GM12878 (cell line): Measurements from ENCODE around the gene FBXO7. TPM values are rescaled to one million over a fixed set of nuclear protein-coding genes. Genes with fewer than 3 reads are reported as not detected.

Experiments
- ATAC-seq: fragments of 200-7000 bp; cut with Tn5 transposase; 3 replicates; pipeline ENCODE4 v1.9.1; 2020; ENCODE audit warnings: mild to moderate bottlenecking, moderate library complexity
- BruUV-seq: library from RNA; stranded (reverse); fragments of 400-500 nt; replicated peaks from 2 replicates; lab custom pipeline; 2021; lab: Mats Ljungman, UMichigan
- CTCF ChIA-PET: fragments of 300-600 bp; sonication (Branson Sonifier 250); formaldehyde crosslinking; extraction: SDS; loops from one replicate; lab custom pipeline; 2021; ENCODE audit warnings: inconsistent platforms; lab: Yijun Ruan, JAX
- POLR2A ChIA-PET: fragments of 350-600 bp; formaldehyde crosslinking; extraction: SDS; loops from one replicate; lab custom pipeline; 2021; ENCODE audit warnings: inconsistent platforms; lab: Charles Lee
- RAD21 ChIA-PET: fragments of 300-600 bp; sonication (Branson Sonifier 250); formaldehyde crosslinking; loops from one replicate; lab custom pipeline; 2023; ENCODE audit warnings: antibody characterized with exemption; ENCODE audit not compliant: unreplicated experiment; lab: Charles Lee
- SMC1A ChIA-PET: fragments of 300-600 bp; sonication (Branson Sonifier 250); formaldehyde crosslinking; loops from one replicate; lab custom pipeline; 2023; ENCODE audit not compliant: unreplicated experiment, uncharacterized antibody; lab: Charles Lee
- DNase-seq: peaks from one replicate; pipeline ENCODE4 v3.0.0-alpha.2; 2011; ENCODE audit warnings: low read depth, low spot score
- FAIRE-seq: peaks from 3 replicates; lab custom pipeline; 2011; peaks lifted over from hg19 to GRCh38; lab: Jason Lieb, UNC
- H2AFZ ChIP-seq: 2 replicates; pipeline ENCODE4 v1.6.0; 2011; ENCODE audit warnings: low read depth, low read length, control low read depth; ENCODE audit not compliant: control insufficient read depth
- H3K27ac ChIP-seq: 2 replicates; pipeline ENCODE4 v1.5.1; 2011; ENCODE audit warnings: control low read depth; ENCODE audit not compliant: control insufficient read depth, insufficient read depth
- H3K27me3 ChIP-seq, 2 experiments: replicated peaks in 1 of 2; 2 replicates each; pipeline versions ENCODE4 v1.6.0 to v1.6.1; 2011; ENCODE audit warnings: low read length in 1 of 2; ENCODE audit not compliant: control insufficient read depth in 2 of 2, insufficient read depth in 2 of 2
- H3K36me3 ChIP-seq, 2 experiments: 2 replicates each; pipeline ENCODE4 v1.5.1; 2011; ENCODE audit warnings: low read length in 1 of 2; ENCODE audit not compliant: control insufficient read depth in 2 of 2, insufficient read depth in 2 of 2
- H3K4me1 ChIP-seq: 2 replicates; pipeline ENCODE4 v1.6.1; 2011; ENCODE audit warnings: mild to moderate bottlenecking, low read length, moderate library complexity, mixed read lengths; ENCODE audit not compliant: control insufficient read depth, insufficient read depth
- H3K4me2 ChIP-seq: 2 replicates; pipeline ENCODE4 v1.6.0; 2011; ENCODE audit warnings: control low read depth; ENCODE audit not compliant: control insufficient read depth, insufficient read depth
- H3K4me3 ChIP-seq: fragments of 200-600 bp; sonication (generic); 2 replicates; pipeline ENCODE4 v1.5.1; 2016
- H3K79me2 ChIP-seq: 2 replicates; pipeline ENCODE4 v1.6.0; 2011; ENCODE audit warnings: low read length; ENCODE audit not compliant: control insufficient read depth, insufficient read depth
- H3K9ac ChIP-seq: 2 replicates; pipeline ENCODE4 v1.8.0; 2011; ENCODE audit warnings: low read length, control low read depth, mixed read lengths; ENCODE audit not compliant: control insufficient read depth, insufficient read depth
- H3K9me3 ChIP-seq: replicated peaks from 3 replicates; pipeline ENCODE4 v1.5.1; 2011; ENCODE audit warnings: mild to moderate bottlenecking, low read length; ENCODE audit not compliant: control insufficient read depth, insufficient read depth
- H4K20me1 ChIP-seq: 2 replicates; pipeline ENCODE4 v1.6.0; 2011; ENCODE audit not compliant: control insufficient read depth, insufficient read depth
- NFXL1 ChIP-seq: fragments of 450-650 bp; IDR thresholded peaks from 2 replicates; pipeline ENCODE4 v1.6.1; 2017; ENCODE audit warnings: antibody characterized with exemption, mild to moderate bottlenecking, borderline replicate concordance
- NFYB ChIP-seq: IDR thresholded peaks from 2 replicates; pipeline ENCODE4 v1.6.1; 2011; ENCODE audit warnings: low read depth, mild to moderate bottlenecking, low read length, improper control_type of control experiment, moderate library complexity; ENCODE audit not compliant: insufficient read depth
- PAX8 ChIP-seq: fragments of 450-650 bp; IDR thresholded peaks from 2 replicates; pipeline ENCODE4 v1.6.1; 2017; ENCODE audit warnings: mild to moderate bottlenecking, moderate library complexity
- TCF7 ChIP-seq: IDR thresholded peaks from 2 replicates; pipeline ENCODE4 v1.6.1; 2014; ENCODE audit warnings: antibody characterized with exemption, borderline replicate concordance
- USF1 ChIP-seq: IDR thresholded peaks from 2 replicates; pipeline ENCODE4 v1.6.1; 2011; ENCODE audit warnings: borderline replicate concordance, low read depth, mild to moderate bottlenecking, moderate library complexity, mixed read lengths, low read length; ENCODE audit not compliant: insufficient read depth; ENCODE audit errors: extremely low read length
- ZNF384 ChIP-seq: IDR thresholded peaks from 2 replicates; pipeline ENCODE4 v1.6.1; 2012; ENCODE audit warnings: low read depth, mild to moderate bottlenecking, low read length, improper control_type of control experiment, borderline replicate concordance
- ZNF687 ChIP-seq: fragments of 450-650 bp; IDR thresholded peaks from 2 replicates; pipeline ENCODE4 v1.6.1; 2017; ENCODE audit warnings: mild to moderate bottlenecking, moderate library complexity
- WGBS: methylation state at CpG from one replicate; pipeline ENCODE4 v1.1.6; 2016; ENCODE audit warnings: low lambda C conversion rate; ENCODE audit not compliant: insufficient replicate concordance, insufficient coverage; ENCODE audit errors: missing lambda C conversion rate; 5-methylcytosine and 5-hydroxymethylcytosine counted together
- in situ Hi-C: fragments of 300-500 bp; cut with MboI; formaldehyde crosslinking; loops from 9 replicates; pipeline ENCODE4 v1.14.3; 2018; ENCODE audit warnings: mixed read lengths
- intact Hi-C: fragments of 100-400 bp; cut with micrococcal nuclease; formaldehyde crosslinking; loops from one replicate; pipeline ENCODE4 v1.14.2; 2022; ENCODE audit not compliant: unreplicated experiment
- polyA plus RNA-seq, 11 experiments: library from polyadenylated mRNA; depleted of rRNA in 4 of 11; unstranded in 6 of 11; stranded (reverse) in 5 of 11; fragments of >200 nt; fragmentation: Nextera tagmentation in 4 of 11; fragmentation: Illumina TruSeq in 1 of 11; extraction: Ambion mirVana in 4 of 11; extraction: Trizol in 1 of 11; gene quantifications; 1 replicate in 1 of 11; 2 replicates in 10 of 11; pipeline versions ENCODE4 v1.2.1 to v1.2.3, GENCODE V29; 2011 to 2016; ENCODE audit warnings: inconsistent platforms in 2 of 11, missing spikeins in 2 of 11, low read depth in 1 of 11
- total RNA-seq, 4 experiments: library from RNA; depleted of rRNA in 3 of 4; stranded (reverse); fragments of >200 nt in 3 of 4; fragmentation: Illumina TruSeq in 1 of 4; extraction: Trizol in 1 of 4; gene quantifications; 2 replicates each; pipeline versions ENCODE4 v1.2.1 to v1.2.3, GENCODE V29; 2013 to 2021

Gene FBXO7
- total and polyA plus RNA-seq, 10 of the 15 experiments (the other 5 are each of a cell fraction or from before 2014, with no cell fraction given): 37.3 to 192 (median 110) TPM

GRCh38 chr22:32542066-32542676, 67.6 kb downstream of the FBXO7 start:
- in situ Hi-C loops: no loop called here
- TF ChIP-seq ZNF687 (no peak), USF1 (no peak), ZNF384 (no peak), NFYB (no peak), NFXL1 (no peak), TCF7 (no peak), PAX8 (no peak)
- H3K4me2 ChIP-seq: no peak overlapping the region
- SMC1A ChIA-PET: no interaction called here
- CTCF ChIA-PET: interaction anchor here (1.4 kb wide), 1 partner anchor 255 kb away, joined by 3 read pairs; no protein-coding TSS in a partner anchor
- 90% methylated on average over 8 of the region's 8 CpGs for WGBS
- RAD21 ChIA-PET: no interaction called here
- no peak overlapping the region for H2AFZ ChIP-seq
- no peak overlapping the region for H3K27ac ChIP-seq
- BruUV-seq: no TSS peak
- H3K4me3 ChIP-seq: no peak overlapping the region
- no peaks in the 10 kb centered on the region for H4K20me1 ChIP-seq
- FAIRE-seq (no peak), DNase-seq (no peak), ATAC-seq (no peak)
- no peaks in the 10 kb centered on the region for H3K36me3 ChIP-seq
- intact Hi-C loops: no loop called here
- H3K9ac ChIP-seq: no peak overlapping the region
- no peaks in the 10 kb centered on the region; a peak in 1 of 4 replicates for H3K27me3 ChIP-seq
- H3K79me2 ChIP-seq: no peaks in the 10 kb centered on the region
- no peaks in the 10 kb centered on the region for H3K9me3 ChIP-seq
- H3K4me1 ChIP-seq: peaks cover 3% of the 10 kb centered on the region; the same call in 1 of the 2 replicates
- POLR2A ChIA-PET: no interaction called here
